SU-DHL-6 (cell line): ENCODE data around the gene LRRTM4.
"Not testable (repeated sequence)": the region's sequence is repeated elsewhere in the genome, so short reads cannot be mapped to it uniquely, and the experiment has no call there.

Source experiments
- H2AFZ ChIP-seq: fragments of 200-600 bp; sonication (generic); 2 replicates; pipeline ENCODE4 v1.6.1; 2014; ENCODE audit warnings: low read depth, mild to moderate bottlenecking, moderate library complexity, mixed read lengths, antibody characterized with exemption, low read length; ENCODE audit not compliant: severe bottlenecking
- H3F3A ChIP-seq: fragments of 200-600 bp; shearing (Covaris generic); 2 replicates; pipeline ENCODE4 v1.6.0; 2016; ENCODE audit warnings: antibody characterized with exemption, mild to moderate bottlenecking; ENCODE audit not compliant: insufficient read depth
- H3K27ac ChIP-seq: fragments of 200-600 bp; sonication (generic); 2 replicates; pipeline ENCODE4 v1.5.1; 2016; ENCODE audit warnings: low read depth, mild to moderate bottlenecking, low read length, moderate library complexity, mixed read lengths
- H3K27me3 ChIP-seq: fragments of 200-600 bp; sonication (generic), shearing (Covaris generic); 2 replicates; pipeline ENCODE4 v1.6.0; 2014; ENCODE audit warnings: mild to moderate bottlenecking, low read length
- H3K36me3 ChIP-seq: fragments of 200-600 bp; sonication (generic); 2 replicates; pipeline ENCODE4 v1.6.1; 2014; ENCODE audit warnings: mild to moderate bottlenecking, low read length, mixed read lengths
- H3K4me2 ChIP-seq: fragments of 300-600, 200-600 bp; shearing (Covaris generic), sonication (generic); 2 replicates; pipeline ENCODE4 v1.6.0; 2014; ENCODE audit warnings: low read length, low read depth, mild to moderate bottlenecking; ENCODE audit not compliant: poor library complexity, severe bottlenecking
- H3K4me3 ChIP-seq: fragments of 200-600 bp; sonication (generic); 2 replicates; pipeline ENCODE4 v1.5.1; 2014; ENCODE audit warnings: antibody characterized with exemption, low read length, mild to moderate bottlenecking, mixed read lengths; ENCODE audit not compliant: insufficient read depth, poor library complexity, severe bottlenecking
- H3K79me2 ChIP-seq: fragments of 200-600 bp; sonication (generic); 2 replicates; pipeline ENCODE4 v1.6.1; 2014; ENCODE audit warnings: mild to moderate bottlenecking, low read length, moderate library complexity; ENCODE audit not compliant: insufficient read depth
- H3K9ac ChIP-seq: fragments of 200-600 bp; sonication (generic); 2 replicates; pipeline ENCODE4 v1.7.0; 2014; ENCODE audit warnings: mild to moderate bottlenecking, low read length
- H3K9me2 ChIP-seq: fragments of 200-600 bp; sonication (generic); replicated peaks from 2 replicates; pipeline ENCODE4 v1.6.1; 2014; ENCODE audit warnings: low read length; ENCODE audit not compliant: insufficient read depth
- H3K9me3 ChIP-seq: fragments of 200-600 bp; sonication (generic); 2 replicates; pipeline ENCODE4 v1.6.1; 2014; ENCODE audit warnings: low read length, mixed read lengths; ENCODE audit not compliant: insufficient read depth
- H4K20me1 ChIP-seq: fragments of 200-600 bp; sonication (generic); 2 replicates; pipeline ENCODE4 v1.6.1; 2014; ENCODE audit warnings: low read depth, mild to moderate bottlenecking, antibody characterized with exemption, low read length, moderate library complexity, mixed read lengths
- EZH2phosphoT487 ChIP-seq: fragments of 200-600 bp; sonication (generic), shearing (Covaris generic); conservative IDR thresholded peaks from 2 replicates; pipeline ENCODE4 v1.6.1; 2018; ENCODE audit warnings: mild to moderate bottlenecking, antibody characterized with exemption, low read length, moderate library complexity, mixed read lengths
- TF ChIP-seq, protein P1 (sequence below): fragments of 200-600 bp; sonication (generic); IDR thresholded peaks from one replicate; pipeline ENCODE4 v1.5.1; 2017; ENCODE audit warnings: antibody characterized with exemption, mild to moderate bottlenecking, low read length, moderate library complexity; ENCODE audit not compliant: insufficient read depth, poor library complexity, severe bottlenecking

The LRRTM4 gene

DNA sequence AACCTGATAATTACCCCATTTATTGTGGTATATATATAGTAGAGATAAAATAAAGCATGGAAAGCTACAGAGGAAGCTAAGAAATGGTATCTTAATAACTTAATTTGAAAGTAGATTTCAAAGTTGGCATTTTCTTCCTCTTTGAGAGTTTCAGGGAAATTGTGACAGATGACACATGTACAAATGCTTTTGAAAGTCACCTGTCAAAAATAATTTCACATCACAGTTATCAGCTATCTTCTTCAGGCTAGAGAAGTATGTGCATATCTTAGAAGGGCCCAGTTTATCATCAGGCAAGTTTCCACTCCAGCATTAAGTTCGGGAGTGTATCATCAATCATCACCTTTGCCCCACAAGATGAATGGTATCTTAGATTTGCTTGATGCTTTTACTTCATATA is 457.9 kb downstream of the LRRTM4 start:
- Histone ChIP-seq H3K36me3 (0 out of 2 replicates have a peak, but pooled peaks cover 4% of the 10 kb centered on the region), H4K20me1 (no peaks in the 10 kb centered on the region), H3K27me3 (no peaks in the 10 kb centered on the region), H3K4me2 (no peak overlapping the region), H3K79me2 (no peaks in the 10 kb centered on the region), H3K9me3 (peaks cover 4% of the 10 kb centered on the region; the same call in 1 of the 2 replicates), H3F3A (no peaks in the 10 kb centered on the region), H3K9me2 (no peaks in the 10 kb centered on the region; the same call in 1 of the 2 replicates), H3K27ac (no peak overlapping the region), H3K9ac (no peak overlapping the region), H3K4me3 (no peak overlapping the region), H2AFZ (no peak overlapping the region)
- TF ChIP-seq, protein P1, sequence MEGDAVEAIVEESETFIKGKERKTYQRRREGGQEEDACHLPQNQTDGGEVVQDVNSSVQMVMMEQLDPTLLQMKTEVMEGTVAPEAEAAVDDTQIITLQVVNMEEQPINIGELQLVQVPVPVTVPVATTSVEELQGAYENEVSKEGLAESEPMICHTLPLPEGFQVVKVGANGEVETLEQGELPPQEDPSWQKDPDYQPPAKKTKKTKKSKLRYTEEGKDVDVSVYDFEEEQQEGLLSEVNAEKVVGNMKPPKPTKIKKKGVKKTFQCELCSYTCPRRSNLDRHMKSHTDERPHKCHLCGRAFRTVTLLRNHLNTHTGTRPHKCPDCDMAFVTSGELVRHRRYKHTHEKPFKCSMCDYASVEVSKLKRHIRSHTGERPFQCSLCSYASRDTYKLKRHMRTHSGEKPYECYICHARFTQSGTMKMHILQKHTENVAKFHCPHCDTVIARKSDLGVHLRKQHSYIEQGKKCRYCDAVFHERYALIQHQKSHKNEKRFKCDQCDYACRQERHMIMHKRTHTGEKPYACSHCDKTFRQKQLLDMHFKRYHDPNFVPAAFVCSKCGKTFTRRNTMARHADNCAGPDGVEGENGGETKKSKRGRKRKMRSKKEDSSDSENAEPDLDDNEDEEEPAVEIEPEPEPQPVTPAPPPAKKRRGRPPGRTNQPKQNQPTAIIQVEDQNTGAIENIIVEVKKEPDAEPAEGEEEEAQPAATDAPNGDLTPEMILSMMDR = no peak
- TF ChIP-seq EZH2phosphoT487 = no peak

GRCh38 chr2:77054938-77055337 is 467.2 kb downstream of the LRRTM4 start:
- Histone ChIP-seq H3K27me3 (no peaks in the 10 kb centered on the region), H3K4me2 (no peak overlapping the region), H3K9ac (no peak overlapping the region), H2AFZ (no peak overlapping the region), H3K4me3 (no peak overlapping the region), H4K20me1 (no peaks in the 10 kb centered on the region), H3F3A (no peaks in the 10 kb centered on the region), H3K9me3 (no peaks in the 10 kb centered on the region), H3K36me3 (no peaks in the 10 kb centered on the region), H3K9me2 (no peaks in the 10 kb centered on the region; the same call in 1 of the 2 replicates), H3K79me2 (no peaks in the 10 kb centered on the region), H3K27ac (no peak overlapping the region)
- TF ChIP-seq, protein P1 = no peak
- TF ChIP-seq EZH2phosphoT487 = no peak

DNA sequence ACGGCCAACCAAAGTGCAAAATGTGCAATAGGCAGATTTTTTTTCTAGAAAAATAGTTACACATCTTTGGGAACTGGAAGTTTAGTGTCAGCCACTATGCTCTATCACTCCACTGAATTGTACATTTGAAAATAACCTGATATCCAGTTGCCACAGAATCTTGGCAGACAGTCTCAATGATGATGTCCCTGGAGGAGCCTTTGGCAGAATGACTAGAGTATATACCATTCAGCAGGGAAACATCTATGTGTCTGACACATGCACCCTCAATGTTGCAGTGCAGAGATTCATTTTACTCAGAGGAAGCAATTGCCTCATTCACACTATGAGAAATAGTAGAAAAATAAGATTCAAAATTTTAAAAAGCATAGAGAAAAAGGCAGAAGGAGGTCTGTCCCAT is 475.8 kb downstream of the LRRTM4 start:
- Histone ChIP-seq H3K27me3 (no peaks in the 10 kb centered on the region), H3K9me3 (peaks cover 8% of the 10 kb centered on the region; the same call in 1 of the 2 replicates)
- TF ChIP-seq, protein P1 = no peak
- TF ChIP-seq EZH2phosphoT487 = no peak

GRCh38 chr2:77045456-77045855 is 476.7 kb downstream of the LRRTM4 start:
- H3F3A ChIP-seq, H3K9ac ChIP-seq, H3K4me3 ChIP-seq, H4K20me1 ChIP-seq, H3K9me2 ChIP-seq, H3K27me3 ChIP-seq, H3K79me2 ChIP-seq, H3K27ac ChIP-seq, H2AFZ ChIP-seq, H3K36me3 ChIP-seq, H3K4me2 ChIP-seq, H3K9me3 ChIP-seq: not testable (repeated sequence)

More for the DNA sequence above, 475.8 kb downstream of the LRRTM4 start:
- Histone ChIP-seq H3K79me2 (no peaks in the 10 kb centered on the region), H3K9ac (no peak overlapping the region), H2AFZ (no peak overlapping the region), H3K4me3 (no peak overlapping the region), H3K27ac (no peak overlapping the region), H4K20me1 (no peaks in the 10 kb centered on the region), H3K4me2 (no peak overlapping the region), H3K9me2 (no peaks in the 10 kb centered on the region), H3K36me3 (peaks cover 6% of the 10 kb centered on the region; the same call in 1 of the 2 replicates), H3F3A (no peaks in the 10 kb centered on the region)
